BJ (cell line): ENCODE results near the gene PLA2G2C. TPM values are rescaled to one million over a fixed set of nuclear protein-coding genes. Genes with fewer than 3 reads are reported as not detected.

Experiments used
- CTCF ChIA-PET: fragments of 350-600 bp; formaldehyde crosslinking; extraction: SDS; loops from one replicate; lab custom pipeline; 2021; ENCODE audit warnings: antibody characterized with exemption, inconsistent platforms; lab: Yijun Ruan, JAX
- POLR2A ChIA-PET: fragments of 300-600 bp; sonication (Branson Sonifier 250); formaldehyde crosslinking; extraction: SDS; loops from one replicate; lab custom pipeline; 2021; ENCODE audit warnings: antibody characterized with exemption; lab: Charles Lee
- DNase-seq: peaks from one replicate; pipeline ENCODE4 v3.0.0-alpha.2; 2011; ENCODE audit warnings: low read depth
- H3K27me3 ChIP-seq: 2 replicates; pipeline ENCODE4 v1.6.0; 2011; ENCODE audit warnings: low read length; ENCODE audit not compliant: control insufficient read depth, insufficient read depth
- H3K36me3 ChIP-seq: 2 replicates; pipeline ENCODE4 v1.5.1; 2011; ENCODE audit warnings: low read length; ENCODE audit not compliant: control insufficient read depth, insufficient read depth
- H3K4me3 ChIP-seq: 2 replicates; pipeline ENCODE4 v1.5.1; 2011; ENCODE audit warnings: low read depth, mild to moderate bottlenecking, control low read depth, low read length
- CTCF ChIP-seq: IDR thresholded peaks from 2 replicates; pipeline ENCODE4 v1.5.1; 2011; ENCODE audit warnings: low read depth, mild to moderate bottlenecking, control low read depth, inconsistent platforms, low read length, moderate library complexity; ENCODE audit not compliant: insufficient read depth
- polyA plus RNA-seq: library from polyadenylated mRNA; depleted of rRNA; stranded (reverse); fragments of >200 nt; gene quantifications from 2 replicates; pipeline ENCODE4 v1.2.3, GENCODE V29; 2011

PLA2G2C gene
- polyA plus RNA-seq, 1 experiment, result not detected

GRCh38 chr1:20120796-20121195, 65.5 kb downstream of the PLA2G2C start:
- CTCF ChIA-PET, result no interaction called here

GRCh38 chr1:20119347-20119746, 67.0 kb downstream of the PLA2G2C start, which contains the start of gene PLA2G2D:
Gene PLA2G2D (minus strand): TSS chr1:20119536. CDS start chr1:20119498, 38 bp downstream.
- DNase-seq, result no peak
- no peaks in the 10 kb centered on the region; the same call in none of the 2 replicates for H3K27me3 ChIP-seq
- ChIA-PET CTCF (interaction anchor here (0.7 kb wide), 1 partner anchor 379 kb away, joined by 3 read pairs; no protein-coding TSS in a partner anchor), POLR2A (no interaction called here)
- no peaks in the 10 kb centered on the region for H3K36me3 ChIP-seq
- no peak for TF ChIP-seq CTCF
- H3K4me3 ChIP-seq, result no peak within 1 kb of the TSS

More at GRCh38 chr1:20120796-20121195, 65.5 kb downstream of the PLA2G2C start:
- H3K36me3 ChIP-seq, result no peaks in the 10 kb centered on the region
- no peaks in the 10 kb centered on the region; the same call in none of the 2 replicates for H3K27me3 ChIP-seq
- TF ChIP-seq CTCF, result no peak
- no peak for DNase-seq
- POLR2A ChIA-PET, result no interaction called here
- no peak overlapping the region for H3K4me3 ChIP-seq

- ChIA-PET CTCF (interaction anchor here (0.8 kb wide), 1 partner anchor 9 kb away, joined by 3 read pairs; no protein-coding TSS in a partner anchor), POLR2A (no interaction called here)
- H3K4me3 ChIP-seq, result no peak overlapping the region
- peaks cover 2% of the 10 kb centered on the region for H3K27me3 ChIP-seq
- DNase-seq, result no peak
- TF ChIP-seq CTCF, result no peak
- H3K36me3 ChIP-seq, result no peaks in the 10 kb centered on the region
These were observed 69.1 kb downstream of the PLA2G2C start for GRCh38 chr1:20117236-20117635.

GRCh38 chr1:20115916-20116315, 70.4 kb downstream of the PLA2G2C start:
- Histone ChIP-seq H3K36me3 (no peaks in the 10 kb centered on the region), H3K4me3 (no peak overlapping the region), H3K27me3 (peaks cover 3% of the 10 kb centered on the region)
- TF ChIP-seq CTCF, result no peak
- no peak for DNase-seq
- POLR2A ChIA-PET, result no interaction called here
- CTCF ChIA-PET, result interaction anchor here (1.2 kb wide), 1 partner anchor 19 kb away, joined by 3 read pairs; no protein-coding TSS in a partner anchor

GRCh38 chr1:20115479-20115878, 70.8 kb downstream of the PLA2G2C start:
- Histone ChIP-seq H3K27me3 (peaks cover 3% of the 10 kb centered on the region; the same call in 1 of the 2 replicates), H3K36me3 (no peaks in the 10 kb centered on the region), H3K4me3 (no peak overlapping the region)
- ChIA-PET POLR2A (no interaction called here), CTCF (interaction anchor here (1.2 kb wide), 1 partner anchor 19 kb away, joined by 3 read pairs; no protein-coding TSS in a partner anchor)
- DNase-seq, result no peak
- no peak for TF ChIP-seq CTCF
